KMS-11 (cell line): ENCODE data around the gene LRRC3C.

Experiments used
- H2AFZ ChIP-seq: fragments of 200-600 bp; sonication (generic); 2 replicates; pipeline ENCODE4 v1.6.1; 2016; ENCODE audit warnings: antibody characterized with exemption, mixed run types, low read depth
- H3K27ac ChIP-seq: fragments of 200-600 bp; sonication (generic); 2 replicates; pipeline ENCODE4 v1.6.1; 2016; ENCODE audit warnings: mild to moderate bottlenecking, mixed run types
- H3K27me3 ChIP-seq: fragments of 200-600 bp; sonication (generic); 2 replicates; pipeline ENCODE4 v1.6.1; 2017; ENCODE audit warnings: mild to moderate bottlenecking, low read depth, mixed run types, moderate library complexity; ENCODE audit not compliant: insufficient read depth
- H3K36me3 ChIP-seq: fragments of 200-600 bp; sonication (generic); 2 replicates; pipeline ENCODE4 v1.6.1; 2017; ENCODE audit warnings: mild to moderate bottlenecking, mixed run types; ENCODE audit not compliant: insufficient read depth
- H3K4me1 ChIP-seq: fragments of 200-600 bp; sonication (generic); 2 replicates; pipeline ENCODE4 v1.6.1; 2016; ENCODE audit warnings: mild to moderate bottlenecking, low read depth, mixed run types; ENCODE audit not compliant: poor library complexity, severe bottlenecking
- H3K4me2 ChIP-seq: fragments of 200-600 bp; sonication (generic); 2 replicates; pipeline ENCODE4 v1.7.0; 2016; ENCODE audit warnings: mild to moderate bottlenecking, mixed run types
- H3K4me3 ChIP-seq: fragments of 200-600 bp; sonication (generic); IDR thresholded peaks from 2 replicates; pipeline ENCODE4 v1.6.1; 2017; ENCODE audit warnings: low read depth, low read length, mixed read lengths; ENCODE audit not compliant: insufficient read depth
- H3K79me2 ChIP-seq: fragments of 200-600 bp; sonication (generic); 2 replicates; pipeline ENCODE4 v1.6.1; 2016; ENCODE audit warnings: low read depth, mixed run types; ENCODE audit not compliant: insufficient read depth
- H3K9ac ChIP-seq: fragments of 200-600 bp; sonication (generic); 2 replicates; pipeline ENCODE4 v1.6.1; 2016; ENCODE audit warnings: mild to moderate bottlenecking, mixed run types
- H4K20me1 ChIP-seq: fragments of 200-600 bp; sonication (generic); 2 replicates; pipeline ENCODE4 v1.6.1; 2016; ENCODE audit warnings: mild to moderate bottlenecking, mixed run types; ENCODE audit not compliant: insufficient read depth
- CTCF ChIP-seq: fragments of 200-600 bp; sonication (generic); conservative IDR thresholded peaks from 2 replicates; pipeline ENCODE4 v1.6.1; 2017; ENCODE audit warnings: low read depth, mild to moderate bottlenecking, antibody characterized with exemption, low read length, moderate library complexity, mixed read lengths

Gene LRRC3C

DNA sequence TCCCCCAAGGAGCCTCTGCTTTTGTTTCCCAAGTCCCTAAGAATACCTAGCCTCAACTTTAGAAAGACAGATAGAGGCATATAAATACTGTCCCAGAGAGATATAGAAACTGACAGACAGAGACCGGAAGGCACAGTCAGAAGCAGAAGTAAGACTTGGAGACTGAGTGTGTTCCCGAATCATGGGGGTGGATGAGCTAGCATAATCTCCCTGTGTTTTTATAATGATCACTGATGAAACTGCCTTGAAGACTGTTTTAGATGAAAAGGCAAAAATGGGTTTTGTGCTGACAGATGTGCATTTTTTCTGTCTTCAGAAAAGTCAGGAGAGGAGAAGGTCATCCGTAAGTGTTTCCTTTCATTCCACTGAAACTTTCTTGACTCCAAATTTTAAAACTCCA is 44.7 kb downstream of the LRRC3C start:
- Histone ChIP-seq H3K4me1 (no peaks in the 10 kb centered on the region), H3K4me3 (no peak overlapping the region), H3K27me3 (peaks cover 7% of the 10 kb centered on the region; the same call in 1 of the 2 replicates), H3K36me3 (no peaks in the 10 kb centered on the region), H3K9ac (no peak overlapping the region), H3K27ac (no peak overlapping the region), H4K20me1 (no peaks in the 10 kb centered on the region), H3K4me2 (no peak overlapping the region), H3K79me2 (no peaks in the 10 kb centered on the region), H2AFZ (no peak overlapping the region)
- no peak for TF ChIP-seq CTCF

DNA sequence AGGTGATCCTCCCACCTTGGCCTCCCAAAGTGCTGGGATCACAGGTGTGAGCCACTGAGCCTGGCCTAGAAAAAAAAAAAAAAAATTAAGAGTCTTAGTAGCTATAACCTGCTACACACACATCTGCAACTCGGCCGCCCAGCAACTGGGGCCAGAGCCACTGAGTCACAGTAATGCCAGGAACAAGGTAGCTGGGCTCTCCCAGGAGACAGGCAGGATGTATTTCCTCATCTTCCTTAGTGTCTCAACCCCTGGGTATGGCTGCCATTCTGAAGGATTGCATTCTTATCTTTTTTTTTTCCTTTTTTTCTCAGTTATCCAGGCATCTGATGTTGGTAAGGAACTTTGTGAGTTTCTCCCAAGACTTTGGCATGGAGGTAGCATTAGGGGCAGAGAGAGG is 46.0 kb downstream of the LRRC3C start:
- no peak overlapping the region for H2AFZ ChIP-seq
- peaks cover 7% of the 10 kb centered on the region; the same call in 1 of the 2 replicates for H3K27me3 ChIP-seq
- H3K79me2 ChIP-seq = no peaks in the 10 kb centered on the region
- H3K4me2 ChIP-seq = no peak overlapping the region
- TF ChIP-seq CTCF = no peak
- H3K9ac ChIP-seq = no peak overlapping the region
- no peaks in the 10 kb centered on the region for H4K20me1 ChIP-seq
- no peaks in the 10 kb centered on the region for H3K4me1 ChIP-seq
- H3K36me3 ChIP-seq = no peaks in the 10 kb centered on the region
- H3K27ac ChIP-seq = no peak overlapping the region
- no peak overlapping the region for H3K4me3 ChIP-seq

GRCh38 chr17:39974433-39974832 is 46.9 kb downstream of the LRRC3C start:
- Histone ChIP-seq H3K27me3 (peaks cover 4% of the 10 kb centered on the region; the same call in 1 of the 2 replicates), H4K20me1 (no peaks in the 10 kb centered on the region), H3K36me3 (no peaks in the 10 kb centered on the region), H3K4me2 (no peak overlapping the region), H3K4me1 (peaks cover 4% of the 10 kb centered on the region), H3K27ac (no peak overlapping the region), H2AFZ (no peak overlapping the region), H3K4me3 (no peak overlapping the region), H3K9ac (no peak overlapping the region), H3K79me2 (no peaks in the 10 kb centered on the region)
- TF ChIP-seq CTCF = no peak

- H3K79me2 ChIP-seq = peaks cover 2% of the 10 kb centered on the region
- no peak overlapping the region for H3K4me2 ChIP-seq
- no peak overlapping the region for H3K9ac ChIP-seq
- H3K4me3 ChIP-seq = no peak overlapping the region
- H3K36me3 ChIP-seq = no peaks in the 10 kb centered on the region
- no peak overlapping the region for H2AFZ ChIP-seq
- H4K20me1 ChIP-seq = no peaks in the 10 kb centered on the region
- no peak for TF ChIP-seq CTCF
- peaks cover 9% of the 10 kb centered on the region for H3K4me1 ChIP-seq
- no peak overlapping the region for H3K27ac ChIP-seq
- peaks cover 3% of the 10 kb centered on the region; the same call in 1 of the 2 replicates for H3K27me3 ChIP-seq
Measured at GRCh38 chr17:39975801-39976200, 48.3 kb downstream of the LRRC3C start.
